ENCODE results near the gene ZNF518A. TPM values are rescaled to one million over a fixed set of nuclear protein-coding genes. Genes with fewer than 3 reads are reported as not detected.

Gene ZNF518A
- total and polyA plus RNA-seq, 7 donors, result 4.2 to 22.8 (median 13.2) TPM

- no peak overlapping the region for H3K4me3 ChIP-seq
- no peaks in the 10 kb centered on the region for H3K27me3 ChIP-seq
- H3K9me3 ChIP-seq, result no peaks in the 10 kb centered on the region
- no peak overlapping the region for H3K27ac ChIP-seq
- WGBS, 2 donors, result 86 to 91% methylated on average over 4 of the region's 4 CpGs
- intact Hi-C loops (cut with DNase I), result no loop called here
- no peaks in the 10 kb centered on the region for H3K4me1 ChIP-seq
- peaks cover 13 to 72% (median 28%) of the 10 kb centered on the region in 4 donors for H3K36me3 ChIP-seq
- TF ChIP-seq, protein P1, sequence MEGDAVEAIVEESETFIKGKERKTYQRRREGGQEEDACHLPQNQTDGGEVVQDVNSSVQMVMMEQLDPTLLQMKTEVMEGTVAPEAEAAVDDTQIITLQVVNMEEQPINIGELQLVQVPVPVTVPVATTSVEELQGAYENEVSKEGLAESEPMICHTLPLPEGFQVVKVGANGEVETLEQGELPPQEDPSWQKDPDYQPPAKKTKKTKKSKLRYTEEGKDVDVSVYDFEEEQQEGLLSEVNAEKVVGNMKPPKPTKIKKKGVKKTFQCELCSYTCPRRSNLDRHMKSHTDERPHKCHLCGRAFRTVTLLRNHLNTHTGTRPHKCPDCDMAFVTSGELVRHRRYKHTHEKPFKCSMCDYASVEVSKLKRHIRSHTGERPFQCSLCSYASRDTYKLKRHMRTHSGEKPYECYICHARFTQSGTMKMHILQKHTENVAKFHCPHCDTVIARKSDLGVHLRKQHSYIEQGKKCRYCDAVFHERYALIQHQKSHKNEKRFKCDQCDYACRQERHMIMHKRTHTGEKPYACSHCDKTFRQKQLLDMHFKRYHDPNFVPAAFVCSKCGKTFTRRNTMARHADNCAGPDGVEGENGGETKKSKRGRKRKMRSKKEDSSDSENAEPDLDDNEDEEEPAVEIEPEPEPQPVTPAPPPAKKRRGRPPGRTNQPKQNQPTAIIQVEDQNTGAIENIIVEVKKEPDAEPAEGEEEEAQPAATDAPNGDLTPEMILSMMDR (IDR thresholded peaks at IDR 0.05), result no peak
- TF ChIP-seq POLR2AphosphoS5 (IDR thresholded peaks at IDR 0.05) (no peak), EP300 (IDR thresholded peaks at IDR 0.05) (no peak), POLR2A (IDR thresholded peaks at IDR 0.05) (no peak)
- DNase-seq, result no peak
These were observed 22.3 kb downstream of the ZNF518A start for GRCh38 chr10:96152437-96152836.

DNA sequence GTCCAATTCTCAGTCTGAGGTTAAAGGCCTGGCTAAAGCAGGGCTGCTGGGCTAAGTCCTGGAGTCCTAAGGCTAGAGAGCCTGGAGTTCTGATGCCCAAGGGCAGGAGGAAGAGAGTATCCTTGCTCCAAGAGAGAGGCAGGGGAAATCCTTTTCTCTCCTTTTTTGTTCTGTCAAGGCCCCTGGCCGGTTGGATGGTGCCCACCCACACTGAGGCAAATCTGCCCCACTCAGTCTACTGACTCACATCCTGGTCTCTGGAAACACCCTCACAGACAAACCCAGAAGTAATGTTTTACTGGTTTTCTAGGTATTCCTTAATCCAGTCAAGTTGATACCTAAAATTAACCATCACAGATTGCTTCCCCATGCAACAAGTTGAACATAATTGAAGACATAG is 23.0 kb downstream of the ZNF518A start:
- H3K9me3 ChIP-seq, result no peaks in the 10 kb centered on the region
- H3K4me1 ChIP-seq, result no peaks in the 10 kb centered on the region
- intact Hi-C loops (cut with DNase I), result no loop called here
- no peak for DNase-seq
- H3K4me3 ChIP-seq, result no peak overlapping the region
- peaks cover 13 to 72% (median 28%) of the 10 kb centered on the region in 4 donors for H3K36me3 ChIP-seq
- 81 to 93% methylated on average over 1 of the region's 1 CpG for WGBS, 2 donors
- H3K27ac ChIP-seq, result no peak overlapping the region
- H3K27me3 ChIP-seq, result no peaks in the 10 kb centered on the region
- TF ChIP-seq, protein P1 (IDR thresholded peaks at IDR 0.05), result no peak
- TF ChIP-seq EP300 (IDR thresholded peaks at IDR 0.05) (no peak), POLR2A (IDR thresholded peaks at IDR 0.05) (no peak), POLR2AphosphoS5 (IDR thresholded peaks at IDR 0.05) (no peak)

DNA sequence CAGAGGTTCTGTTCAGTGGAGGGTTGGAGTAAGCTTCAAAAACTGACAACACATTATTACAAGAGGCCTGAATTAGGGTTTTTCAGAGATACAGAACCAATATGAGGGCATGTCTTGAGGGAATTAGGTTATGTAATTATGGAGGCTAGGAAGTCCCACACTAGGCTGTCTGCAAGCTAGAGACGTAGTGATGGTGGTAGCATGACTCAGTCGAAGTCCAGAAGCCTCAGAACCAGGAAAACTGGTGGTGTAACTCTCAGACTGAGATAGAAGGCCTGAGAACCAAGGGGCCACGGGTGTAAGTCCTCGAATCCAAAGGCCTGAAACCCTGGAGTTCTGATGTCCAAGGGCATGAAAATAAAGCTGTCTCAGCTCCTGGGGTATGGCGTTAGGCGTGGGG is 35.6 kb downstream of the ZNF518A start:
- Histone ChIP-seq H3K27ac (no peak overlapping the region), H3K4me1 (no peaks in the 10 kb centered on the region), H3K4me3 (no peak overlapping the region), H3K27me3 (no peaks in the 10 kb centered on the region), H3K36me3 (peaks cover 0 to 13% (median 0%) of the 10 kb centered on the region in 4 donors), H3K9me3 (peaks cover 9 to 16% (median 11%) of the 10 kb centered on the region in 4 donors)
- no peak for DNase-seq
- TF ChIP-seq POLR2A (IDR thresholded peaks at IDR 0.05) (no peak), EP300 (IDR thresholded peaks at IDR 0.05) (no peak), POLR2AphosphoS5 (IDR thresholded peaks at IDR 0.05) (no peak)
- TF ChIP-seq, protein P1 (IDR thresholded peaks at IDR 0.05), result no peak
- WGBS, 2 donors, result 96 to 97% methylated on average over 6 of the region's 6 CpGs
- intact Hi-C loops (cut with DNase I), result no loop called here

GRCh38 chr10:96168546-96168945 is 38.4 kb downstream of the ZNF518A start:
- DNase-seq, result no peak
- Histone ChIP-seq H3K4me1 (no peaks in the 10 kb centered on the region), H3K4me3 (no peak overlapping the region), H3K27me3 (no peaks in the 10 kb centered on the region), H3K27ac (no peak overlapping the region), H3K36me3 (no peaks in the 10 kb centered on the region), H3K9me3 (peaks cover 10 to 23% (median 12%) of the 10 kb centered on the region in 4 donors)
- TF ChIP-seq, protein P1 (IDR thresholded peaks at IDR 0.05), result no peak
- no peak for TF ChIP-seq EP300 (IDR thresholded peaks at IDR 0.05)
- TF ChIP-seq POLR2A (IDR thresholded peaks at IDR 0.05), result no peak
- no peak for TF ChIP-seq POLR2AphosphoS5 (IDR thresholded peaks at IDR 0.05)
- WGBS, 2 donors, result 90 to 96% methylated on average over 1 of the region's 1 CpG
- intact Hi-C loops (cut with DNase I), result no loop called here

DNA sequence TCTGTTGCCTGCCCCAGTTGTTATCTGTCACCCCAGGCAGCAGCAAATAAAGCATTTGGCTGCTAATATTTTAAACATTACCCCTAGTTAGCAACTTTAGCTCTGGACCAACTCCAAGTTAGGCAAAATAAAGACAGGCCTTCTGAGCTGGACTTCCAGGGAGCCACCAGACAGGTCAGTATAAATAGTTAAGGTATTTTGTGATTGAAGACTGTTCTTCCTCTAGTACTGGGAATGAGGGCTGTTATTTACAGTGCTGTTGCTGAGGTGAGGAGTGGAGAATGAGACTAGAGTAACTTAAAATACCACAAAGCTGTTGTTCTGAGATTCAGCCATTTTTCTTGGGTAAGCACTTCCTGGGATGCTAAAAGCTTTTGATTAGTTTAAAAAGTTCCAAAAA is 40.1 kb downstream of the ZNF518A start:
- intact Hi-C loops (cut with DNase I), result no loop called here
- H3K9me3 ChIP-seq, result peaks cover 10 to 28% (median 12%) of the 10 kb centered on the region in 4 donors
- TF ChIP-seq POLR2AphosphoS5 (IDR thresholded peaks at IDR 0.05) (no peak), EP300 (IDR thresholded peaks at IDR 0.05) (no peak), POLR2A (IDR thresholded peaks at IDR 0.05) (no peak)
- TF ChIP-seq, protein P1 (IDR thresholded peaks at IDR 0.05), result no peak
- H3K4me1 ChIP-seq, result no peaks in the 10 kb centered on the region
- no peaks in the 10 kb centered on the region for H3K27me3 ChIP-seq
- H3K36me3 ChIP-seq, result no peaks in the 10 kb centered on the region
- DNase-seq, result no peak
- H3K4me3 ChIP-seq, result no peak overlapping the region
- no peak overlapping the region for H3K27ac ChIP-seq

Measured in sigmoid colon (tissue), 7 donors.